ENCODE measurements around the gene CAMTA1.

CAMTA1 gene

GRCh38 chr1:7562729-7563605, 777.7 kb downstream of the CAMTA1 start:
- DNase-seq (ENCODE audit: low read depth) = no peak
- no peak for TF ChIP-seq CTCF (conservative IDR thresholded peaks at IDR 0.05; ENCODE audit: low read depth, low read length)
- H3K4me3 ChIP-seq (ENCODE audit: low read length) = no peak overlapping the region

GRCh38 chr1:7564137-7564536, 778.9 kb downstream of the CAMTA1 start:
- no peak for DNase-seq (ENCODE audit: low read depth)
- H3K4me3 ChIP-seq (ENCODE audit: low read length) = no peak overlapping the region
- no peak for TF ChIP-seq CTCF (conservative IDR thresholded peaks at IDR 0.05; ENCODE audit: low read depth, low read length)

- no peak for DNase-seq (ENCODE audit: low read depth)
- TF ChIP-seq CTCF (conservative IDR thresholded peaks at IDR 0.05; ENCODE audit: low read depth, low read length) = no peak
- no peak overlapping the region for H3K4me3 ChIP-seq (ENCODE audit: low read length)
These were observed 780.0 kb downstream of the CAMTA1 start for GRCh38 chr1:7565099-7565750.

GRCh38 chr1:7566417-7567375, 781.4 kb downstream of the CAMTA1 start:
- no peak for DNase-seq (ENCODE audit: low read depth)
- no peak overlapping the region for H3K4me3 ChIP-seq (ENCODE audit: low read length)
- TF ChIP-seq CTCF (conservative IDR thresholded peaks at IDR 0.05; ENCODE audit: low read depth, low read length) = no peak

- H3K4me3 ChIP-seq (ENCODE audit: low read length) = no peak overlapping the region
- TF ChIP-seq CTCF (conservative IDR thresholded peaks at IDR 0.05; ENCODE audit: low read depth, low read length) = no peak
- no peak for DNase-seq (ENCODE audit: low read depth)
These were observed 782.1 kb downstream of the CAMTA1 start for GRCh38 chr1:7567376-7567775.

- no peak for DNase-seq (ENCODE audit: low read depth)
- H3K4me3 ChIP-seq (ENCODE audit: low read length) = no peak overlapping the region
- TF ChIP-seq CTCF (conservative IDR thresholded peaks at IDR 0.05; ENCODE audit: low read depth, low read length) = no peak
These were observed 782.8 kb downstream of the CAMTA1 start for GRCh38 chr1:7568053-7568452.

Measured in retinal pigment epithelial cell (primary cell).